IMR-90 (cell line): Measurements from ENCODE around the gene DEFB123.
"Not testable (repeated sequence)": the region's sequence is repeated elsewhere in the genome, so short reads cannot be mapped to it uniquely, and the experiment has no call there.

Experiments used
- CEBPB ChIP-seq: IDR thresholded peaks from 2 replicates; pipeline ENCODE4 v1.6.1; 2012; ENCODE audit warnings: low read depth, low read length, improper control_type of control experiment
- CHD1 ChIP-seq: IDR thresholded peaks from 2 replicates; pipeline ENCODE4 v1.6.1; 2012; ENCODE audit warnings: low read depth, low read length, improper control_type of control experiment
- CTCF ChIP-seq: conservative IDR thresholded peaks from 2 replicates; pipeline ENCODE4 v1.5.1; 2012; ENCODE audit warnings: mild to moderate bottlenecking, low read depth, low read length, improper control_type of control experiment
- ELK1 ChIP-seq: fragments of 150-350 bp; IDR thresholded peaks from 2 replicates; pipeline ENCODE4 v1.6.1; 2016; ENCODE audit warnings: low read depth, mild to moderate bottlenecking, low read length, moderate library complexity, borderline replicate concordance
- MAFK ChIP-seq: IDR thresholded peaks from 2 replicates; pipeline ENCODE4 v1.6.1; 2012; ENCODE audit warnings: low read depth, low read length, improper control_type of control experiment
- MAZ ChIP-seq: IDR thresholded peaks from 2 replicates; pipeline ENCODE4 v1.6.1; 2012; ENCODE audit warnings: low read depth, mild to moderate bottlenecking, low read length, improper control_type of control experiment, moderate library complexity, borderline replicate concordance
- MXI1 ChIP-seq: IDR thresholded peaks from 2 replicates; pipeline ENCODE4 v1.6.1; 2012; ENCODE audit warnings: low read depth, mild to moderate bottlenecking, low read length, moderate library complexity, borderline replicate concordance
- POLR2A ChIP-seq: IDR thresholded peaks from 2 replicates; pipeline ENCODE4 v1.6.1; 2012; ENCODE audit warnings: mild to moderate bottlenecking, low read depth, low read length
- RAD21 ChIP-seq: IDR thresholded peaks from 2 replicates; pipeline ENCODE4 v1.6.1; 2012; ENCODE audit warnings: low read length, improper control_type of control experiment
- RCOR1 ChIP-seq: IDR thresholded peaks from 2 replicates; pipeline ENCODE4 v1.6.1; 2012; ENCODE audit warnings: mild to moderate bottlenecking, low read length, improper control_type of control experiment; ENCODE audit not compliant: insufficient replicate concordance
- RFX5 ChIP-seq: IDR thresholded peaks from 2 replicates; pipeline ENCODE4 v1.8.0; 2012; ENCODE audit warnings: low read depth, mild to moderate bottlenecking, low read length, moderate library complexity
- USF2 ChIP-seq: fragments of 150-350 bp; IDR thresholded peaks from 2 replicates; pipeline ENCODE4 v1.6.1; 2017; ENCODE audit warnings: mild to moderate bottlenecking, antibody characterized with exemption, low read length, low read depth

GRCh38 chr20:31426891-31427551 lies 13.4 kb upstream of the DEFB123 start:
- not testable (repeated sequence) for TF ChIP-seq CTCF, POLR2A, RAD21, MAFK, RCOR1, ELK1, MXI1, CHD1, RFX5, MAZ, CEBPB, USF2
